Neural cell (in vitro differentiated cells): ENCODE measurements around the gene FAAP24.

ENCODE experiments used
- EP300 ChIP-seq: fragments of 450-650 bp; conservative IDR thresholded peaks from 2 replicates; pipeline ENCODE4 v1.6.1; 2014; ENCODE audit warnings: antibody characterized with exemption, mild to moderate bottlenecking, moderate library complexity; ENCODE audit not compliant: poor library complexity, severe bottlenecking
- POLR2AphosphoS5 ChIP-seq: IDR thresholded peaks from 2 replicates; pipeline ENCODE4 v1.6.1; 2012
- SMC3 ChIP-seq: fragments of 450-650 bp; conservative IDR thresholded peaks from 2 replicates; pipeline ENCODE4 v1.6.1; 2014; ENCODE audit warnings: antibody characterized with exemption, mild to moderate bottlenecking, moderate library complexity; ENCODE audit not compliant: poor library complexity
- TF ChIP-seq, protein P1 (sequence below): fragments of 450-650 bp; IDR thresholded peaks from 2 replicates; pipeline ENCODE4 v1.5.1; 2014; ENCODE audit warnings: antibody characterized with exemption, mild to moderate bottlenecking, moderate library complexity; ENCODE audit not compliant: poor library complexity, severe bottlenecking
- TF ChIP-seq, protein P2 (sequence below): IDR thresholded peaks from 2 replicates; pipeline ENCODE4 v1.6.1; 2012; ENCODE audit warnings: borderline replicate concordance

- TF ChIP-seq, protein P1, sequence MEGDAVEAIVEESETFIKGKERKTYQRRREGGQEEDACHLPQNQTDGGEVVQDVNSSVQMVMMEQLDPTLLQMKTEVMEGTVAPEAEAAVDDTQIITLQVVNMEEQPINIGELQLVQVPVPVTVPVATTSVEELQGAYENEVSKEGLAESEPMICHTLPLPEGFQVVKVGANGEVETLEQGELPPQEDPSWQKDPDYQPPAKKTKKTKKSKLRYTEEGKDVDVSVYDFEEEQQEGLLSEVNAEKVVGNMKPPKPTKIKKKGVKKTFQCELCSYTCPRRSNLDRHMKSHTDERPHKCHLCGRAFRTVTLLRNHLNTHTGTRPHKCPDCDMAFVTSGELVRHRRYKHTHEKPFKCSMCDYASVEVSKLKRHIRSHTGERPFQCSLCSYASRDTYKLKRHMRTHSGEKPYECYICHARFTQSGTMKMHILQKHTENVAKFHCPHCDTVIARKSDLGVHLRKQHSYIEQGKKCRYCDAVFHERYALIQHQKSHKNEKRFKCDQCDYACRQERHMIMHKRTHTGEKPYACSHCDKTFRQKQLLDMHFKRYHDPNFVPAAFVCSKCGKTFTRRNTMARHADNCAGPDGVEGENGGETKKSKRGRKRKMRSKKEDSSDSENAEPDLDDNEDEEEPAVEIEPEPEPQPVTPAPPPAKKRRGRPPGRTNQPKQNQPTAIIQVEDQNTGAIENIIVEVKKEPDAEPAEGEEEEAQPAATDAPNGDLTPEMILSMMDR, result no peak
- TF ChIP-seq POLR2AphosphoS5, result no peak
- TF ChIP-seq, protein P2, sequence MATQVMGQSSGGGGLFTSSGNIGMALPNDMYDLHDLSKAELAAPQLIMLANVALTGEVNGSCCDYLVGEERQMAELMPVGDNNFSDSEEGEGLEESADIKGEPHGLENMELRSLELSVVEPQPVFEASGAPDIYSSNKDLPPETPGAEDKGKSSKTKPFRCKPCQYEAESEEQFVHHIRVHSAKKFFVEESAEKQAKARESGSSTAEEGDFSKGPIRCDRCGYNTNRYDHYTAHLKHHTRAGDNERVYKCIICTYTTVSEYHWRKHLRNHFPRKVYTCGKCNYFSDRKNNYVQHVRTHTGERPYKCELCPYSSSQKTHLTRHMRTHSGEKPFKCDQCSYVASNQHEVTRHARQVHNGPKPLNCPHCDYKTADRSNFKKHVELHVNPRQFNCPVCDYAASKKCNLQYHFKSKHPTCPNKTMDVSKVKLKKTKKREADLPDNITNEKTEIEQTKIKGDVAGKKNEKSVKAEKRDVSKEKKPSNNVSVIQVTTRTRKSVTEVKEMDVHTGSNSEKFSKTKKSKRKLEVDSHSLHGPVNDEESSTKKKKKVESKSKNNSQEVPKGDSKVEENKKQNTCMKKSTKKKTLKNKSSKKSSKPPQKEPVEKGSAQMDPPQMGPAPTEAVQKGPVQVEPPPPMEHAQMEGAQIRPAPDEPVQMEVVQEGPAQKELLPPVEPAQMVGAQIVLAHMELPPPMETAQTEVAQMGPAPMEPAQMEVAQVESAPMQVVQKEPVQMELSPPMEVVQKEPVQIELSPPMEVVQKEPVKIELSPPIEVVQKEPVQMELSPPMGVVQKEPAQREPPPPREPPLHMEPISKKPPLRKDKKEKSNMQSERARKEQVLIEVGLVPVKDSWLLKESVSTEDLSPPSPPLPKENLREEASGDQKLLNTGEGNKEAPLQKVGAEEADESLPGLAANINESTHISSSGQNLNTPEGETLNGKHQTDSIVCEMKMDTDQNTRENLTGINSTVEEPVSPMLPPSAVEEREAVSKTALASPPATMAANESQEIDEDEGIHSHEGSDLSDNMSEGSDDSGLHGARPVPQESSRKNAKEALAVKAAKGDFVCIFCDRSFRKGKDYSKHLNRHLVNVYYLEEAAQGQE, result no peak
- no peak for TF ChIP-seq SMC3
- no peak for TF ChIP-seq EP300
Observed at GRCh38 chr19:33000910-33001309, 28.9 kb downstream of the FAAP24 start.
